LHCN-M2 (cell line): ENCODE measurements around the gene FAXDC2. TPM values are rescaled to one million over a fixed set of nuclear protein-coding genes. Genes with fewer than 3 reads are reported as not detected.

Source experiments
- DNase-seq: peaks from one replicate; pipeline ENCODE4 v3.0.0-alpha.2; 2012; ENCODE audit warnings: low read depth
- total RNA-seq: library from RNA; depleted of rRNA; stranded (reverse); fragments of >200 nt; gene quantifications from 2 replicates; pipeline ENCODE4 v1.2.3, GENCODE V29; 2014

The FAXDC2 gene
- total RNA-seq, 1 experiment from 2014 or later = 25.4 TPM

DNA sequence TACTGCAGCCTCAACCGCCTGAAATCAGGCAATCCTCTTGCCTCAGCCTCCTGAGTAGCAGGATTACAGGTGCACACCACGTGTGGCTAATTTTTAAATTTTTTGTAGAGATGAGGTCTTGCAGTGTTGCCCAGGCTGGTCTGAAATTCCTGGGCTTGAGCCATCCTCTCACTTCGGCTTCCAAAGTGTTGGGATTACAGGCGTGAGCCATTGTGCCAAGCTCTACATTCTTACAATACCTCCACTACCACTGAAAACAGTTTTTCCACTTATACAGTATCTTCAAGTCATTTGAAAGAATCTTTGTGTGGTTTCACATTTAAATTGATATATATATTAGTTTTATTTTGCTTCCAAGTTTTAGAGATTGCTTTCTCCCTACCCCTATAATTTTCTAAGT, 52.6 kb downstream of the FAXDC2 start:
- DNase-seq = no peak

DNA sequence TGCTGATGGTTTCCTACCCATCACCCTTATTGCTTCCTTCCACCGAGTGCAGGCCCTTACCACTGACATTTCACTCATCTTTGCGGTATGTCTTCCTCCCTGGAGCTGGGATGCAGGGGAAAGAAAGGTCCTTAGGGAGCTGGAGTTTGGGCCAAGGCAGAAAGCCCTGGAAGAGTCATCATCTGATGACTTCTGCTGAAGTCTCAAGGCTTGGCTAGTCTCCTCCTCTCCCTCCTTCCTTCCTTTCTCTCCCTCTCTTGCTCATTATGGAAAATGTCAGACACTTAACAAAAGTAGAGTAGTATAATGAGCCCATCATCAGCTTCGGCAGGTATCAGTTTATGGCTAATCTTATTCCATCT, 55.2 kb downstream of the FAXDC2 start:
- no peak for DNase-seq

DNA sequence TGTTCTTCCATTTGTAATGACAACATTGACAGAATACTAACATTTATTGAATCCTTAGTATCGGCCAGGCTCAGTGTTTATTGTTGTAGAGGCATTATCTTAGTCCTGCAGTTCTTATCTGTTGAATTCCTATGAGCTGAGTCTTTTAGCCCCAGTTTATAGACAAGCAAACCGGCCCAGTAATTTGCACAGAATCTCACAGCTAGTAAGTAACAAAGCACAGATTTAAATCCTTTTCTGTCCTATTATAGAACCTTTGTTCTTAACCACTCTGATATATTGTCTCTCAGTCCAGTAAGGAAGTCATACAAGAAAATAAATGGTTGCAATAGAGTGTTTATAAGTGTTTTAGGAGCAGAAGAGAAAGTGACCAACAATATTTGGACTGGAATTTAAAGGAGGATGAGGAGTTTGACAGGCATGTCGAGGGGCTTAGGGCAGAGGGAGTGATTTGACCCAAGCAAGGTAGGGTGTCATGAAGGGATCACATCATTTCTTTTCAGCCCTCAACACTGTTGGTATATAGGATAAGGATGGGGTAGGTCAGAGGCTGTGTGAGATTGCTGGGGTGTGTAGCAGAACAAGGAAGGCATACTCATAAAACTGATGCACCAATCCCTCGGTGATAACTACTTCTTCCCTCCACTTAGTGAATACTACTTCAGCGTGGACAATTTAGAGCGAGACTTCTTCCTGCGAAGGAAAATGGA, 55.7 kb downstream of the FAXDC2 start:
- no peak for DNase-seq

DNA sequence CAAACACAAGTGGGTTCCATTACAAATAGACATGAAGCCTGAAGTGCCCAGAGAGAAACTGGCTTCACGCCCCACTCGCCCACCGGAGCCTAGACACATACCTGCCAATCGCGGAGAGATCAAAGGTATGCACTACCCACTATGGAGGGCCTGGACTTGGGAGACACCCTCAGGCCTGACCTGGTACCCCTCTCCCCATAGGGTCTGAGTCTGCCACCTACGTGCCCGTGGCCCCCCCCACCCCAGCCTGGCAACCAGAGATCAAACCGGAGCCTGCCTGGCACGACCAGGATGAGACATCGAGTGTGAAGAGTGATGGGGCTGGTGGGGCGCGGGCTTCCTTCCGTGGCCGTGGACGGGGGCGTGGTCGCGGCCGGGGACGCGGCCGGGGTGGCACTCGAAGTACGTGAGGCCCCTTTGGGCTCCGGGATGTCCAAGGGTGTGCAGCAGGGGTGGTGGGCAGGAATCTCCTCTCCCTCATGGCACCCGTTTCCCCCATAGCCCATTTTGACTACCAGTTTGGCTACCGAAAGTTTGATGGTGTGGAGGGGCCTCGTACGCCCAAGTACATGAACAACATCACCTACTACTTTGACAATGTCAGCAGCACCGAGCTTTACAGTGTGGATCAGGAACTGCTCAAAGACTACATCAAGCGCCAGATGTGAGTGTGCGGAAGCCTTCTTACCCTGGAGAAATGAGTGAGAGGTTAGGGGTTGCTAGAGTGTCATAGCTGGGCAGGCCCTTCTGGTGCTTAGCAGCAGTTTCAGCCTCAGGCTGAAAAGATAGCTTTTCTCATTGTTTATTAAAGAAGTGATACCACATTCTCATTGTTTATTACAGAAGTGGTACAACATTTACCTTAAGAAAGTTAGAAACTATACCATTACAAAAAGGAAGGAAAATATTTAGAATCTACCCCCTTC, 56.5 kb downstream of the FAXDC2 start:
- no peak for DNase-seq

DNA sequence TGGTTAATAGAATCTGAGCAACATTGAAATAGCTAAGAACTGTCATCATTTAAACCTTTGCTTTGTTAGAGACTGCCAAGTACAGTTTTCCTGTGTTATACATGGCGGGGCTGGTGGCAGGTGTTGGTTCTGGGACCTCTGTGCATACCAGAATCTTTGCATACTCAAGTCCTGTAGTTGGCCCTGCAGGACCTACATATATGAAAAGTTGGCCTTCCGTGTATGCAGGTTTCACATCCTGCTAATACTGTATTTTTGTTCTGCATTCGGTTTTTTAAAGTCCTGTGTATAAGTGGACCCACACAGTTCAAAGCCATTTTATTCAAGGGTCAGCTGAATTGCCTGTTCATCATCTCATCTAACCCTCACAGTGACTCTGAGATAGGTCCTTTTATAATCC, 58.9 kb downstream of the FAXDC2 start:
- DNase-seq = no peak

DNA sequence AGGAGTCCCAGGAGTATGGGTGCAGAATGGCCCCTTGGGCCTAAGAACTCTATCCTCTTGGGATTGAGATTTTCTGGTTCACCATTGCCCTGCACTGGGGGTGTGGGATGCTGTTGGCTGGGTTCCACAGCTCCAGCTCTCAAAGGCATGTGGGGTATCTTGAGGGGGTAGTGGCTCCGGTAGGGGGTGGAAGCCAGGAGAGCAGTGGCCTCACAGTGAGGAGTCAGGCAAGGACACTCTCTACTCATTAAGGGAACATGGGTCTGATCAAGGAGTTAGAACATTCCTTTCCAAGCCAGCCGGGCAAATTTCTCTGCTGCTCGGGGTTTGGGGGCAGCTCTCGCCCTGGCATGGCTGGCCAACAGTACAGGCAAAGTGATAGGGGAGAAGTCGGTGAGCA, 62.2 kb downstream of the FAXDC2 start:
- no peak for DNase-seq

DNA sequence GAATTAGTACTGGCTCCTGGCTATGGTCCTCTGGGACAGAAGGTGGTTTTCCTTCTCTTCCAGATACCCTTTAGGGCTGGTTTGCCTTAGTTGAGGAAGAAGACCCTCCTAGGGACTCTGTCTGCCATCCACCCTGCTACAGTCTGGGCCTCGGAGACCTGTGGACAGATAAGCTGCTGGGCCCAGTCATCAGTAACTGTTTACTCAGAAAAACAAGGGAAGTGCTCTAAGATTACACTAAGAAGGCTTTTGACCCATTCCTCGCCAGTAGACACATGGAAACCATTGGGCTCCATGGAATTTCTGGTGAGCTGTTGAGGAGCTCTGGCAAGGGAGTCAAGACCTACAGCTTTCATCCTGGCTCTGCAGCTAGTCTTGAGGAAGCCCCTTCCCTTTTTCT, 64.0 kb downstream of the FAXDC2 start:
- no peak for DNase-seq

DNA sequence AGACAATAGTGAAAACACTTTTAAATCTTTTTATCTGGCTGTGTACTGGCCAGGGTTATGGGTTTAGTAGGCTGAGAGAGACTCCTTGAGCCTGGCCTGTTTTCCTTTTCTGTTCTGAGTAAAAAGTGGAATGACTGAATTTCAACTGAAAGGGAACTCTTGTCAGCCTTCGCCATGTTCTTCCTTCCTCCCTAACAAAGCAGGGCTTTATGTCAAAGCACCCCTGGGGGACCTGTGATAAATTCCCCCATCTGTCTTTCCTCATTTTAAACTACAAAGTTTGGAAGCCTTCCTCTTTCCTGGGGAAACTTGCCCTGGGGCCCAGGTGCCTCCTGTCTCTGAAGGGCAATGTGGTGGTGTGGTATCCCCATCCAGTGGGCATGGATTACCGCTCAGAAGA, 65.5 kb downstream of the FAXDC2 start:
- DNase-seq = no peak

DNA sequence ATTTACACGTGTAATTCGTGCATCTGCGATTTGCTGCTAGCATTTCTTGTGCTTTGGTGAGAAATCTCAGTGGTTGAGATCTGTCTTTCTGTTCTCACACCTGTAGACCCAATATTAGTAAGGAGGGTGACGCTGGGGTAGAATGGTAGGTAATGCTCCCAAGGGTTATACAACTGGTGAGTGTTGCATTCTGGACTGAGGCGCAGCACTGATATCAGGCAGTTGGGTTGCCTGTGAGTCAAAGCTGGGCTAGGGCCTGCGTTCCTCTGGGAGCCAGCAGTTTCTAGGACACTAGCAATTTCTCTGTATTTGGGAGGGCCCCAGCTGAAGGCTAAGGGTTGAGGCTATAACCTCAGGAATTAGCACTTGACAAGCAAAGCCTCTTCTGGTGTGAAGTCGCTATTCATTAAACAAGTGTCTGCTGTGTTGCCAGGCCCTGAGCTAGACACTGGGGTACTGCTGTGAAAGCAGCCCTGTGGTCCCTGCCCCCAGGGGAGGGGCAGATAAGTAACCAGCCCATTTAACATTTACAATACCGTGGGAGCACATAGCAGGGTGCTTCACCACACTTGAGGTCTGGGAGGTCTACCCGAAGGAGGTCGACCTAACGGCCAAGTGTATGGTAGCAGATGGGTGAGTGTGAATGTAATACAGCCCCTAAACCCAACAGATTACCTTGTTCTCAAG, 66.5 kb downstream of the FAXDC2 start:
- no peak for DNase-seq

DNA sequence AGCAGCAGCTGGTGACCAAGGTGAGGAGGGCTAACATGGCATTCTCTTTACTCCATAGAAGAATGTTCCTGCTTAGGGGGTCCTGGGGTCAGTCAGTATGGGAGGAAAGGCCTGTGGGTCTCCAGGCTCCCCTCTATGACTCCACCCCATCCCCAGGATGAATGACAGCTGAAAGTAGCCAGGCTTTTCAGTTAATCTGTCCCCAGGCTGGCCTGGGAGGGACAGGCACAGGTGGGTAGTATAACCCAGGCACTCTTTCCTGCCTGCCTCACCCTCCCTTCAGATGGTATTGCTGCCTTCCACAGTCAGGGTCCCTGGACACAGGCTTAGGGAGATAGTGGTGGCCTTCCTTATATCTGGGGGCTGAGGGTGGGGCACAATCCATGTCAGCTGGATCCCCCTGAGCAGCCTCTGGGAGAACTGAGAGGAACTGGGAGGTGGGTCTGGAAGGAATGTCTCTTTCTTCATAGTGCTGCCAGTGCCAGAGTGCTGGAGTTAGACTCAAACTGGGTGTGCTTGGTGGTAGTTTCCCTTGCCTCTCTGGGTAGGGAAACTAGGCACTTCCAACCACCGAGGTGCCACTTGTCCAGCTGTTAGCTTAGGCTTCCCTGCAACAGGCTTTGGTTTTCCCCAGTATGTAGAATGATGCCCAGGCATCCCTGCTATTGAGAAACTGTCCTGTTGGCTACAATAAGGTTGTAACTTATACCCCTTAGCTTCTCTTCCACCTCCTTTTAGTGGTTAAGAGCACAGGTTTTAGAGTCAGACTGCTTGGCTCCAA, 67.4 kb downstream of the FAXDC2 start:
- DNase-seq = peak; percentile 21

DNA sequence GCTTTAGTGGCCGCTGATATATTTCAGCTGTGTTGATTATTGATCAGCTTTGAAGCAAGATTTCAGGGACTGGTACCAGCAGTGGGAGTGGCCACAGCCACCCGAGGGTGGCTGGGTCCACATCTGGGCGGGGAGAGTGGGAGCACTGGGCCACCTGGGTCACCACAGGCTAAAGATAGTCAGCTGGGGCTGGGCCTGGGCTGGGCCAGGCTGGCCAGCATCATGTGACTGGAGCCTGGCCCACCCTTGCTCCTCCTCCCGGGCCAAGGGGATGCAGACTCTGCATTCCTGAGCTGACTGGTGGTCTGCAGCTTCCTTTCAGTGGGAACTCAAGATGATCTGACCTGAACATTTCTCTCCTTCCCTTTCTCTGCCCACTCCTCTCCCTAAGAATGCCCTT, 68.1 kb downstream of the FAXDC2 start:
- DNase-seq = no peak

DNA sequence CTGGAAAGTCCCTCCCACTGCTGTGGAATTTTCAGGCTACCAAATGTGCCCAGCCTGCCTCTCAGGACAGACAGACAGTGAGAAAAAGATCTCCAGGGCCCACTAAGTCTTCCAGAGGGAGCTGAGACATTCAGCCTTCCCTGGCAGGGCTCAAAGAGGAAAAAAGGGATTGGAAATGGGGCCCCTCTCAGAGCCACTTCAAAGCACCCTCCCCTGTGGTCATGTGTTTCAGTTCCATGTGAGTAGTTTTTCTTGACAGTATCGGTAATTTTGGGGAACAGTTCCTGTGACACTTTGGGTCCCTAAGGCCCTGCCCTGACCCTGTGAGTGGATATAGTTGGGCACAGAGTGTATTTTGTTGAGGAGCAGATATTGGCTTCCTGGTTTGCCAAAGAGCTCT, 70.3 kb downstream of the FAXDC2 start:
- no peak for DNase-seq

DNA sequence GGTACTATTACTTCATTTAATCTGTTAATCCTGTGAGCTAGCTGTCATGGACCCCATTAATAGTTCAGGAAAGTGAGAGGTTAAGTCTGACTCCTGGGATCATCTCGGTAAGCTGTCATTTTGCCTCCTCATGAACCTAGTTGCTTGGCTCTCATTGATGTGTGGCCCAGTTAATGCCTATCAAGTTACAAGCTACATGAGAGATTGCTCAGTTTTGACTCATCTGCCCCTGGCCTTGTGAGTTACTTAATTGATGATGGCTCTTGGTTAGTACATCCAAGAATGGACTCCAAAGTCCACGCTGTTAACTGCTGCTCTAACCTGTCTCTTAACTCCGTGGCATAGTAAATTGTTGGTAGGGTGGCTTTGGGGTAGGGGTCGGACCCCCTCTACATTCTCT, 71.3 kb downstream of the FAXDC2 start:
- peak; percentile 89 for DNase-seq

DNA sequence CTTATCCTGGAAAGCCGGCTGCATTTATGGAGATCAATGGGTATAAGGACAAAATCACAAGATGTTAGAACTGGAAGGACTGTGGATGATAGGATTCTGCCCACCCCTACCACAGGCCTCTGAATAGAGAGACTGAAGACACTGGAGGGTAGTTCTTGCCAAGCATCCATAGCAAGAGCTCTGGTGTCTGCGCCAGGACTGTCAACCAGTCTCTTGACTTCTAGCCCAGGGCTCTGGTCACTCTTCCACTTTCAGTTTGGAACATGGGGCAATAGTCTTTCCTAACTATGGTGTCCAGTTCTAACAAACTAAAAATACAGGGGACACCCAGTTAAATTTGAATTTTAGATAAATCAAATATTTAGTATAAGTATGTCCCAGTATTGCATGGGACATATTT, 71.9 kb downstream of the FAXDC2 start:
- DNase-seq = no peak

DNA sequence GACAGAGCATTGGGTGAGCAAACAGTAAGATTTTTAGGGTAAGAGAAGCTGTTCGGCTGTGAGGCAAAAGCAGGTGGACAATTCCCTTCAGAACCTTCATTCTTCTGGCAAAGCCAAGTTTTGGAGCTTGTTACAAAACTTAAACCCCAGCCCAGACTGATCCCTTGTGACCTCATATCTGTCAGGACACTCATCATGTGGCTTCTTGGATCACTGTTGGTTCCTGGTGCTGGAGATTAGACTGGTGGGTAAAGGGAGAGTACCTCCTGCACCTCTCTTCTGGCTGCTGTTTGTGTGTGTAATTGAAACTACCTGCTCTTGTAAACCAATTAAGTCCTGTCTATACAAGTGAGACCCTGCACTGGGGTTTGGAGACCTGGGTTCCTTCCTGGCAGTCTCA, 74.2 kb downstream of the FAXDC2 start:
- no peak for DNase-seq

DNA sequence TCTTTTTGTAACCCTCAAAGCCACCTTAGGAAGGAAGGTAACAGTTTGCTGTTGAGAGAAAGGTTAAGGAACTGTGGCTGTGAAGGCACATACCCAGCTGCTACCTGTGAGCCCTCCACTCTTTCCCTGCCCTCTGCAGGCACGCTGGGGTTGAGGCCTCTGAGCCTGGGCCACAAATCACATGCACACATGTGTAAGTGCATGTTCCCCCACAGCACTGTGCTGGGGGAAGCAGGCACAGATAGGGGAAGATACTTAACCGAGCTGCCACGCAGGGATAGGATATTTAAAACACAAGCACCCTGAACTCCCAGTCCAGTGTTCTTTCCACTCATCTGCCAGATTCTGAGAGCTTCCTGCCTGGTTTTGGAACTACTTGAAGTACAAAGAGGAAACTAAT, 77.1 kb downstream of the FAXDC2 start:
- no peak for DNase-seq

DNA sequence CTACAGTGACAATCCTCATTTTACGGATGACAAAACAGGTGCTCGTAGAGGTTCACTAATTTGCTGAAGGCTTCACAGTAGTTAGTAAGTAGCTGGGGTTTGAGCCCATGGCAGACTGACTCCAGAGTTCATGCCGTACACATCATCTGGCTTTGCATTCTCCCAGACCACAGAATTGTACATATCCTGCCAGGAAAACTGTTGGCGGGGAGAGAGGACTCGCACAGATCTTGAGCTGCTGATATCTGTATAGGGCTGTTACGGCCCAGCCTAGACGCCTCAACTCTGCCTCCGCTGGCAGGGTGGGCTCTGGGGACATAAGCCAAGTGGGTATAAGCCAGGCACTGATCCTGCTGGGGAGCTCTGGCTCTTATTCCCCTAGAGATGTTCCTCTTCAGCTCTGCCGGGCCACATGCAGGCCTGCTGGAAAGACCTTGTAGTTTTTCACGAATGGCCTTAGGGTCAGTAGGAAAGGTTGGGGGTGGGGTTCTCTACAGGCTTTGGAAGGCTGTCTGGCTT, 79.0 kb downstream of the FAXDC2 start:
- peak; percentile 76 for DNase-seq

DNA sequence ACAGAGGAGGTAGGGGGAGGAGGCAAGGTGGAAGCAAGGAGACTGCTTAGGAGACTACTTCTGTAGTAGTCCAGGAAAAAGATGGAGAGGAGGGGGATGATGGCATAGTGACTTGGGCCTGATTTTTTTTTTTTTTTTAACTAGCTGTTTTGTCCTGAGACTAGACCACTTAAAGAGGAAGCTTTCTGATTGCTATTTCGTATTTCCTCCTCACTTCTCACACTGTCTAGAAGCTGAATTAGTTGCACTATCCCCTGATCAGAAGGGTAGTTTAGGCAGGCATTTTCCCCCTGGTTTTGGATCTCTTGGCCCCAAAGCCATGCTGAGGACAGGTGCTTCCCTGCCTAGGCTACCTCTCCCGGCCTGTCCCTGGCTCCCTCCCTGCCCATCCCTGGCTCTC, 80.3 kb downstream of the FAXDC2 start:
- DNase-seq = no peak
